GM12878 (cell line): Measurements from ENCODE around the gene TROAP.

Source experiments
- BHLHE40 ChIP-seq, 2 experiments: fragments of 450-650 bp in 1 of 2; IDR thresholded peaks; 2 replicates each; pipeline ENCODE4 v1.6.1; 2011 to 2017; ENCODE audit warnings: low read depth in 2 of 2, borderline replicate concordance in 1 of 2, improper control_type of control experiment in 1 of 2, low read length in 1 of 2, mild to moderate bottlenecking in 1 of 2
- ESRRA ChIP-seq: IDR thresholded peaks from 2 replicates; pipeline ENCODE4 v1.6.1; 2012; ENCODE audit warnings: mild to moderate bottlenecking, low read length, improper control_type of control experiment
- NFYA ChIP-seq: IDR thresholded peaks from 2 replicates; pipeline ENCODE4 v1.6.1; 2011; ENCODE audit warnings: low read depth, mild to moderate bottlenecking, low read length, improper control_type of control experiment, borderline replicate concordance
- YY1 ChIP-seq: IDR thresholded peaks from 2 replicates; pipeline ENCODE4 v1.6.1; 2011; ENCODE audit warnings: low read depth, mild to moderate bottlenecking, low read length

- TF ChIP-seq BHLHE40 (IDR thresholded peaks at IDR 0.05; ENCODE audit: borderline replicate concordance in 1 of 2, low read depth in 2 of 2, low read length in 1 of 2) = no peak
- no peak for TF ChIP-seq ESRRA
- no peak for TF ChIP-seq NFYA
- TF ChIP-seq YY1 = no peak
Observed at GRCh38 chr12:49364989-49365388, 41.9 kb downstream of the TROAP start.
